Upper lobe of right lung (tissue), 1 donor: ENCODE measurements around the gene PLEKHH2. TPM values are rescaled to one million over a fixed set of nuclear protein-coding genes. Genes with fewer than 3 reads are reported as not detected.

Experiments used
- ATAC-seq: fragments of 200-7000 bp; cut with Tn5 transposase; one replicate; pipeline ENCODE4 v1.9.1; 2020; ENCODE audit warnings: mild to moderate bottlenecking, moderate library complexity
- DNase-seq: peaks from one replicate; pipeline ENCODE4 v3.0.0-alpha.2; 2020
- H3K27ac ChIP-seq: fragments of 200-600 bp; one replicate; pipeline ENCODE4 v1.8.0; 2022
- H3K27me3 ChIP-seq: fragments of 200-600 bp; one replicate; pipeline ENCODE4 v1.8.0; 2022; ENCODE audit warnings: mild to moderate bottlenecking
- H3K36me3 ChIP-seq: fragments of 200-600 bp; one replicate; pipeline ENCODE4 v1.8.0; 2022
- H3K4me1 ChIP-seq: fragments of 200-600 bp; one replicate; pipeline ENCODE4 v1.8.0; 2022
- H3K4me3 ChIP-seq: fragments of 200-600 bp; one replicate; pipeline ENCODE4 v1.8.0; 2022; ENCODE audit warnings: mild to moderate bottlenecking
- H3K9me3 ChIP-seq: fragments of 200-600 bp; one replicate; pipeline ENCODE4 v1.8.0; 2022
- CTCF ChIP-seq: fragments of 200-600 bp; IDR thresholded peaks from one replicate; pipeline ENCODE4 v1.8.0; 2022; ENCODE audit warnings: antibody characterized with exemption
- intact Hi-C: fragments of 100-400 bp; cut with DNase I; formaldehyde crosslinking; loops from one replicate; pipeline ENCODE4 v1.11.0; 2022
- total RNA-seq: library from RNA; stranded (reverse); fragmentation: NEBNext Ultra II Directional; extraction: Animal tissue kit (Norgen Biotek cat#: 25700); gene quantifications from one replicate; pipeline ENCODE4 v1.2.1, GENCODE V29; 2021
- donor health status: DM: no; HTN: yes; CAD: no; lungs with severe emphysema.

PLEKHH2 gene
- total RNA-seq, 1 donor from 2014 or later, result 53.8 TPM

- intact Hi-C loops, result no loop called here
- no peaks in the 10 kb centered on the region for H3K27me3 ChIP-seq
- H3K4me3 ChIP-seq, result no peak overlapping the region
- H3K4me1 ChIP-seq, result no peaks in the 10 kb centered on the region
- H3K9me3 ChIP-seq, result no peaks in the 10 kb centered on the region
- no peak for DNase-seq
- no peak for TF ChIP-seq CTCF
- no peak overlapping the region for H3K27ac ChIP-seq
- ATAC-seq, result peak; percentile 74
- peaks cover 18% of the 10 kb centered on the region for H3K36me3 ChIP-seq
Measured at GRCh38 chr2:43707255-43708015, 70.4 kb downstream of the PLEKHH2 start.

- no peak for DNase-seq
- no peak overlapping the region for H3K27ac ChIP-seq
- ATAC-seq, result peak; percentile 75
- no peaks in the 10 kb centered on the region for H3K27me3 ChIP-seq
- TF ChIP-seq CTCF, result no peak
- H3K4me3 ChIP-seq, result no peak overlapping the region
- H3K4me1 ChIP-seq, result no peaks in the 10 kb centered on the region
- intact Hi-C loops, result no loop called here
- H3K36me3 ChIP-seq, result peaks cover 23% of the 10 kb centered on the region
- no peaks in the 10 kb centered on the region for H3K9me3 ChIP-seq
Measured at GRCh38 chr2:43708178-43708577, 71.1 kb downstream of the PLEKHH2 start.

- ATAC-seq (no peak), DNase-seq (no peak)
- Histone ChIP-seq H3K4me1 (no peaks in the 10 kb centered on the region), H3K27ac (no peak overlapping the region), H3K4me3 (no peak overlapping the region), H3K36me3 (peaks cover 23% of the 10 kb centered on the region), H3K9me3 (no peaks in the 10 kb centered on the region), H3K27me3 (no peaks in the 10 kb centered on the region)
- intact Hi-C loops, result no loop called here
- TF ChIP-seq CTCF, result no peak
Measured at GRCh38 chr2:43708891-43709290, 71.8 kb downstream of the PLEKHH2 start.

- no peak for ATAC-seq
- H3K36me3 ChIP-seq, result peaks cover 23% of the 10 kb centered on the region
Measured at GRCh38 chr2:43710866-43711265, 73.8 kb downstream of the PLEKHH2 start.

GRCh38 chr2:43714164-43714563 is 77.1 kb downstream of the PLEKHH2 start:
- intact Hi-C loops, result no loop called here
- Histone ChIP-seq H3K36me3 (peaks cover 19% of the 10 kb centered on the region), H3K27me3 (no peaks in the 10 kb centered on the region), H3K9me3 (no peaks in the 10 kb centered on the region), H3K27ac (no peak overlapping the region), H3K4me1 (no peaks in the 10 kb centered on the region), H3K4me3 (no peak overlapping the region)
- TF ChIP-seq CTCF, result no peak
- no peak for DNase-seq
- ATAC-seq, result no peak

More at GRCh38 chr2:43710866-43711265, 73.8 kb downstream of the PLEKHH2 start:
- no peak for DNase-seq
- H3K4me3 ChIP-seq, result no peak overlapping the region
- intact Hi-C loops, result no loop called here
- no peak overlapping the region for H3K27ac ChIP-seq
- no peaks in the 10 kb centered on the region for H3K4me1 ChIP-seq
- no peaks in the 10 kb centered on the region for H3K27me3 ChIP-seq
- H3K9me3 ChIP-seq, result no peaks in the 10 kb centered on the region
- TF ChIP-seq CTCF, result no peak
